NCI-H2196 (cell line): ENCODE measurements around the gene BAIAP2L2.
"Not testable (repeated sequence)": the region's sequence is repeated elsewhere in the genome, so short reads cannot be mapped to it uniquely, and the experiment has no call there.

Source experiments
- DNase-seq: peaks from one replicate; lab custom pipeline; 2025; ENCODE audit not compliant: unreplicated experiment; lab: John Stamatoyannopoulos, UW

The BAIAP2L2 gene

GRCh38 chr22:38129021-38129420, 18.5 kb upstream of the BAIAP2L2 start:
- DNase-seq = no peak

GRCh38 chr22:38127869-38128268, 17.4 kb upstream of the BAIAP2L2 start:
- DNase-seq = no peak

- DNase-seq = no peak
These were observed 16.6 kb upstream of the BAIAP2L2 start for GRCh38 chr22:38126928-38127668.

GRCh38 chr22:38125751-38126201, 15.3 kb upstream of the BAIAP2L2 start:
- peak; percentile 21 for DNase-seq

- no peak for DNase-seq
These were observed 14.6 kb upstream of the BAIAP2L2 start for GRCh38 chr22:38125038-38125610.

- DNase-seq = no peak
These were observed 13.9 kb upstream of the BAIAP2L2 start for GRCh38 chr22:38124236-38124974.

- DNase-seq = no peak
These were observed 12.1 kb upstream of the BAIAP2L2 start for GRCh38 chr22:38122616-38123015.

GRCh38 chr22:38120359-38121110, 10.1 kb upstream of the BAIAP2L2 start:
- DNase-seq = no peak

- not testable (repeated sequence) for DNase-seq
These were observed 8.3 kb upstream of the BAIAP2L2 start for GRCh38 chr22:38118747-38119146.

- no peak for DNase-seq
These were observed 7.7 kb upstream of the BAIAP2L2 start for GRCh38 chr22:38118182-38118581.

- DNase-seq = not testable (repeated sequence)
These were observed 7.1 kb upstream of the BAIAP2L2 start for GRCh38 chr22:38117556-38117955.

- DNase-seq = no peak
These were observed 5.1 kb upstream of the BAIAP2L2 start for GRCh38 chr22:38115423-38116205.

GRCh38 chr22:38114484-38115398, 4.3 kb upstream of the BAIAP2L2 start:
- peak; percentile 65 for DNase-seq

- DNase-seq = no peak
These were observed 1.9 kb upstream of the BAIAP2L2 start for GRCh38 chr22:38112381-38112780.

- no peak for DNase-seq
These were observed 1.5 kb upstream of the BAIAP2L2 start for GRCh38 chr22:38111925-38112355.

GRCh38 chr22:38110863-38111852, 674 bp upstream of the BAIAP2L2 start:
- no peak for DNase-seq

- DNase-seq = no peak
These were observed 998 bp downstream of the BAIAP2L2 start for GRCh38 chr22:38109371-38110001.
